ENCODE data around the gene ATP11B.

Gene ATP11B

DNA sequence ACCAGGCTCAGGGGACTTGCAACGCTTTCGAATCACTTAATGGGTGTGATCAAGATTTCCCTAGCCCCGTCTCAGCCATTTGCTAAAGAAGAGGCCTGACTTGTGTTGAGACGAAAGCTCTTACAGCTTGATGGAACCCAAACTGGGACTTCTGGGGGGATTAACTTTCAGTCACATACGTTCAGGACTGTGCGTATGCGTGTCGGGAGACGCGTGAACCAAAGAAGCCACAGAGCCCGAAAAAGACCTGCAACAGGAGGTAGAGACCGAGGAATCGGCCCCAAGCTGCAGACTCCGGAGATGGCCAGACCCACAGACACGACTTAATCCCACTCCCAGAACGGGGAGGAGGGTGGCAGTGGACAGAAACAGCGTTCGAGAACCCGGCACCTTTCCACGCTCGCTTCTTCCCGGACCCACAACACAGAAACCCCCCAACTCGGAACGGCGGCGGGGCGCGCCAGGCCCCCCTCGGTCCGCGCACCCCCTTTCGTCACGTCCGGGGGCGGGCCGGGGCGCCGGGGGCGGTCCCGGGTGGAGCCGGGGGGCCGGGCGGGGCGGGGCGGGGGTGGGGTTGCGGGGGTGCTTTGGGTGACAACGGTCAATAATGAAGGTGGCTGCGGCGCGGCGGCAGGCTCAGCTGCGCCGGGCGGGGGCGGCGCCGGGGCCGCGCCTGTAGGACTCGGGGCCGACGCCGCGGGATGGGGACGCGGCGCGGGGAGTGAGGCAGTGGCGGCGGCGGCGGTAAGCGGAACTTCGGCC is at the start of gene ATP11B:
ATP11B (plus strand) TSS at position 604 of the 762 bp plus-strand sequence. CDS start 256 bp downstream, outside the sequence.
- DNase-seq (ENCODE audit: low spot score), result peak; percentile 95

DNA sequence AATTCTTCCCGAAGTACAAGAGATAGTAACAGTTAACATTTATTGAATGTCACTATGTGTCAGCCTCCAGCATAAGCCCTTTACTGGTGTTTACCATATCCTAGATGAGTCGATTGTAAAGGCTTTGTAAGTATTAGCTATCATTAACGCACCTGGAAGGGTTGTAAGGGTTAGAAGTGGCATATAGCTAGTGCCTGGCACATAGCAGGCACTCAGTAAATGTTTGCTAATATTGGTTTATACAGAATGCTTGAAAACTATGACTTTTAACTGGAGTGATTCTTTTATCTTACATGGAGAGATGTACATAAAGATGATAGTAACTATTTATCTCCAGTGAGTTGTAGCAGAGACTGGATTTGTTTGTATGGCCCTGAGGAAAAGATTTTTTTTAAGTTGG is 46.3 kb upstream of the ATP11B start:
- TF ChIP-seq, protein P1, sequence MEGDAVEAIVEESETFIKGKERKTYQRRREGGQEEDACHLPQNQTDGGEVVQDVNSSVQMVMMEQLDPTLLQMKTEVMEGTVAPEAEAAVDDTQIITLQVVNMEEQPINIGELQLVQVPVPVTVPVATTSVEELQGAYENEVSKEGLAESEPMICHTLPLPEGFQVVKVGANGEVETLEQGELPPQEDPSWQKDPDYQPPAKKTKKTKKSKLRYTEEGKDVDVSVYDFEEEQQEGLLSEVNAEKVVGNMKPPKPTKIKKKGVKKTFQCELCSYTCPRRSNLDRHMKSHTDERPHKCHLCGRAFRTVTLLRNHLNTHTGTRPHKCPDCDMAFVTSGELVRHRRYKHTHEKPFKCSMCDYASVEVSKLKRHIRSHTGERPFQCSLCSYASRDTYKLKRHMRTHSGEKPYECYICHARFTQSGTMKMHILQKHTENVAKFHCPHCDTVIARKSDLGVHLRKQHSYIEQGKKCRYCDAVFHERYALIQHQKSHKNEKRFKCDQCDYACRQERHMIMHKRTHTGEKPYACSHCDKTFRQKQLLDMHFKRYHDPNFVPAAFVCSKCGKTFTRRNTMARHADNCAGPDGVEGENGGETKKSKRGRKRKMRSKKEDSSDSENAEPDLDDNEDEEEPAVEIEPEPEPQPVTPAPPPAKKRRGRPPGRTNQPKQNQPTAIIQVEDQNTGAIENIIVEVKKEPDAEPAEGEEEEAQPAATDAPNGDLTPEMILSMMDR (IDR thresholded peaks at IDR 0.05; ENCODE audit: extremely low read depth, missing control alignments), result no peak
- DNase-seq (ENCODE audit: low spot score), result no peak

More for the DNA sequence above, at the start of gene ATP11B:
- TF ChIP-seq, protein P1 (IDR thresholded peaks at IDR 0.05; ENCODE audit: extremely low read depth, missing control alignments), result no peak

DNA sequence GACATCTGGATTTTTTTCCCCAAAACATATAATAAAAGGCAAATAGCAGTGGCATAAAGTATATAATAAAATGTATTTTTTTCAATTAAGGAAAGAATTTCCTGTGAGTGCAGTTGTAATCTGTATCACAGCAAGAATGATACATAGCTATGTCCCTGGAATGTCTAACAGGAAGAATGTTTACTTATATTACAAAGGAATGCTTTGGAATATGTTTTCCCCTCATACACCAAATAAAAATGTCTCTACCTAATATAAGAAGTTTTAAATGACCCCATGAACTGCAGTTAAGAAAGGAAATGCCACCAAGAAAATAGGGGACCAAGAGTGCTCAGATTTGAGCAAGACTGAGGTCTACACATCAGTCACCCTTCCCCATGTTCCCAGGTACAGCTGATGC is 38.0 kb upstream of the ATP11B start:
- DNase-seq (ENCODE audit: low spot score), result no peak
- TF ChIP-seq, protein P1 (IDR thresholded peaks at IDR 0.05; ENCODE audit: extremely low read depth, missing control alignments), result no peak

DNA sequence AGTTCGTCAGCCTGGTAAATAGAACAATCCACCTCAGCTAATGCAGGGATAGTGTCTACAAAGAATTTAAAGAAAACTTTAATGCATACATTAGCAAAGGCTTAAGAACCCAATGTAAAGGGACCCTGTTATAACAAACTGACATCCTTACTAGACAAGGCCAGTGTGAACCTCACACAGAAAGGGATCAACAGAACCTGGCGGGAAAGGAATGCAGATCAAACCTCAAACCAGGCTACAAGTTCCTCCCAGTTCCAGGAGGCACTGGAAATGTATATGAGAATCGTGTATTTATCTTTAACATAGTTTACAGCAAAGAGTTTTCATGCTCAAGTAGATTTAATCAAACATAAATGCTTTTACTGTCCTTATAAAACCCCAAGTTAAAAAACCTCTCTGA is 37.6 kb upstream of the ATP11B start:
- DNase-seq (ENCODE audit: low spot score), result no peak
- TF ChIP-seq, protein P1 (IDR thresholded peaks at IDR 0.05; ENCODE audit: extremely low read depth, missing control alignments), result no peak

DNA sequence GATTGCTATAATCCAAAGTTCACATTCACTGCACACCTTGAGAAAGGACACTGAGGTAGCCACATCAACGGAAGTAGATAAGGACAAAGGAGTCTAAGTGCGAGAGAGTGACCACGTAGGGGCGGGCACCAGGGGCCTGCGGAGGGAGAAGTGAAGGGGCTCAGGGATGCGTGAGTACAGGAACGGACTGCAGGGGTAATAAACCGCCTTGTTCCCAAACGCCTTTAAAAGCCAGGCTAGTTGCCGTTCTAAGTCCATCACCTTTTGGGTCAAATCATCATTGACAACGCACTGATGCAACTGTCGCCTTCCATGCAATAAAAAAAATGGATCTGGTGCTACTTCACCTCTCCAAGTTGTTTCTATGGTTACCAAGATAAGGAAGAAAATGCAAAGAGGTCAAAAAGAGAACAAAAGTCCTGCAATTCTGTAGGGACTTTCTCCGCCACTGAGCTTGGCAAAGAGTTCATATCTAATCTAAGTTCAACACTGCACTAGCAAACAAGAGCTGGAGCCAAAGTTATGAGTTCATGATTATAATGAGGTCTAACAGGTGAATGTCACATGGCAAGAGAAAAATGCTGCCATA is 32.6 kb upstream of the ATP11B start:
- TF ChIP-seq, protein P1 (IDR thresholded peaks at IDR 0.05; ENCODE audit: extremely low read depth, missing control alignments), result no peak
- DNase-seq (ENCODE audit: low spot score), result no peak

DNA sequence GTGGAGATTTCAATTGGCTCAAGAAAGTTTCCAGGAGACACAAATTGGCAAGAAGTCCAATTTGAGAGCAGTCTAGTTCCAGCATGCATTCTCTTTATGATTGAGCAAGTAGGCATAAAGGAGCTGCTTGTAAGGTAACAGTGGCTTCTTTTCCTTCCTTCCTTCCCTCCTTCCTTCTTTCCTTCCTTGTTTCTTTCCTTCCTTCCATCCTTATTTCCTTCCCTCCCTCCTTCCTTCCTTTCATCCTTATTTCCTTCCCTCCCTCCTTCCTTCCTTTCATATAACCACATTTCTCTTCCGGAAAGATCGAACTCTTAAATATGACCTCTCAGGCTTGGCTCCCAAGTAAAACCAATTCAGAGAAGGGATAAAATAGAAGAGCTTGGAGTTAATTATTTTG is 29.4 kb upstream of the ATP11B start:
- TF ChIP-seq, protein P1 (IDR thresholded peaks at IDR 0.05; ENCODE audit: extremely low read depth, missing control alignments), result no peak
- no peak for DNase-seq (ENCODE audit: low spot score)

DNA sequence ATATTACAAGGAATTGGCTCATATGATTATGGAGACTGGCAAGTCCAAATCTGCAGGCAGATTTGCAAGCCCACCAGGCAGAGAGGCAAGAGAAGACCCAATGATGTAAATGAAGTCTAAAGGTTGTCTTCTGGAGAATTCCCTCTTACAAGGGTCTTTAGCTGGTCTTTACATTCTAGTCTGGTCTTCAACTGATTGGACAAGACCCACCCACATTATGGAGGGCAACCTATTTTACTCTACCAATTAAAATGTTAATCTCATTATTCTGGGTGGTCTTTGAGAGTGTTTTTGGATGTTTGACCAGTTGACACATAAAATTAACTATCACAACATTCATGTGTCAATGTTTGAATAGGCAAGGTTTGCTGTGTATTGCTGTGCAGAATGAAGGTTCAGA is 28.0 kb upstream of the ATP11B start:
- TF ChIP-seq, protein P1 (IDR thresholded peaks at IDR 0.05; ENCODE audit: extremely low read depth, missing control alignments), result no peak
- DNase-seq (ENCODE audit: low spot score), result no peak
